Mesothelial cell of epicardium (in vitro differentiated cells): Measurements from ENCODE around the gene RPS6KB2. TPM values are rescaled to one million over a fixed set of nuclear protein-coding genes. Genes with fewer than 3 reads are reported as not detected.

Experiments used
- DNase-seq, 2 experiments: peaks; one replicate each; pipeline ENCODE4 v3.0.0; 2021; ENCODE audit warnings: low spot score in 2 of 2; ENCODE audit not compliant: unreplicated experiment in 2 of 2
- H3K27ac Mint-ChIP-seq: 2 replicates; pipeline ENCODE4 v1.8.0; 2021; ENCODE audit warnings: mixed read lengths
- H3K27me3 Mint-ChIP-seq: 2 replicates; pipeline ENCODE4 v1.8.0; 2021; ENCODE audit warnings: low read depth, mixed read lengths
- H3K36me3 Mint-ChIP-seq: 2 replicates; pipeline ENCODE4 v1.8.0; 2021; ENCODE audit warnings: mixed read lengths
- H3K4me1 Mint-ChIP-seq: 2 replicates; pipeline ENCODE4 v1.8.0; 2021; ENCODE audit warnings: mixed read lengths
- H3K4me3 Mint-ChIP-seq: 2 replicates; pipeline ENCODE4 v1.8.0; 2021; ENCODE audit warnings: mild to moderate bottlenecking, moderate library complexity, mixed read lengths
- H3K9me3 Mint-ChIP-seq: 2 replicates; pipeline ENCODE4 v1.8.0; 2021; ENCODE audit warnings: mixed read lengths
- CTCF ChIP-seq: fragments of 200-600 bp; sonication (generic); IDR thresholded peaks from one replicate; pipeline ENCODE4 v1.5.0; 2021; ENCODE audit warnings: antibody characterized with exemption; ENCODE audit not compliant: unreplicated experiment
- total RNA-seq: library from RNA; stranded (reverse); gene quantifications from 3 replicates; pipeline ENCODE4 v1.2.1, GENCODE V29; 2021

Gene RPS6KB2
- total RNA-seq, 1 donor from 2014 or later, result 59.7 TPM

GRCh38 chr11:67437809-67438157 is 9.5 kb downstream of the RPS6KB2 start:
- H3K36me3 Mint-ChIP-seq, result peaks cover 2% of the 10 kb centered on the region
- H3K27me3 Mint-ChIP-seq, result no peaks in the 10 kb centered on the region
- no peak for DNase-seq
- peak overlapping the region; percentile 34 for H3K27ac Mint-ChIP-seq
- peaks cover 8% of the 10 kb centered on the region for H3K4me1 Mint-ChIP-seq
- H3K4me3 Mint-ChIP-seq, result no peak overlapping the region
- TF ChIP-seq CTCF, result no peak
- no peaks in the 10 kb centered on the region for H3K9me3 Mint-ChIP-seq

GRCh38 chr11:67438158-67438902 is 10.0 kb downstream of the RPS6KB2 start:
- Mint-ChIP-seq H3K4me3 (no peak overlapping the region), H3K27me3 (no peaks in the 10 kb centered on the region), H3K9me3 (no peaks in the 10 kb centered on the region), H3K36me3 (peaks cover 2% of the 10 kb centered on the region), H3K4me1 (peaks cover 9% of the 10 kb centered on the region), H3K27ac (no peak overlapping the region)
- no peak for TF ChIP-seq CTCF
- no peak for DNase-seq

GRCh38 chr11:67439321-67440228 is 11.3 kb downstream of the RPS6KB2 start:
- Mint-ChIP-seq H3K4me3 (no peak overlapping the region), H3K9me3 (no peaks in the 10 kb centered on the region), H3K27ac (peak overlapping the region; percentile 64), H3K36me3 (peaks cover 2% of the 10 kb centered on the region), H3K27me3 (no peaks in the 10 kb centered on the region), H3K4me1 (peaks cover 9% of the 10 kb centered on the region)
- TF ChIP-seq CTCF, result no peak
- no peak for DNase-seq

GRCh38 chr11:67440229-67441097 is 12.2 kb downstream of the RPS6KB2 start:
- Mint-ChIP-seq H3K4me1 (peaks cover 16% of the 10 kb centered on the region), H3K4me3 (no peak overlapping the region), H3K27me3 (no peaks in the 10 kb centered on the region), H3K27ac (no peak overlapping the region), H3K9me3 (no peaks in the 10 kb centered on the region), H3K36me3 (peaks cover under 1% of the 10 kb centered on the region)
- no peak for DNase-seq
- TF ChIP-seq CTCF, result no peak

- H3K36me3 Mint-ChIP-seq, result no peaks in the 10 kb centered on the region
- TF ChIP-seq CTCF, result no peak
- no peak for DNase-seq
- H3K27ac Mint-ChIP-seq, result no peak overlapping the region
- peaks cover 17% of the 10 kb centered on the region for H3K4me1 Mint-ChIP-seq
- H3K9me3 Mint-ChIP-seq, result no peaks in the 10 kb centered on the region
- peak overlapping the region; percentile 30 for H3K4me3 Mint-ChIP-seq
- H3K27me3 Mint-ChIP-seq, result no peaks in the 10 kb centered on the region
These were observed 12.8 kb downstream of the RPS6KB2 start for GRCh38 chr11:67441098-67441563.
